ENCODE results near the gene OR10H1.
"Not testable (repeated sequence)": the region's sequence is repeated elsewhere in the genome, so short reads cannot be mapped to it uniquely, and the experiment has no call there.

OR10H1 gene, protein sequence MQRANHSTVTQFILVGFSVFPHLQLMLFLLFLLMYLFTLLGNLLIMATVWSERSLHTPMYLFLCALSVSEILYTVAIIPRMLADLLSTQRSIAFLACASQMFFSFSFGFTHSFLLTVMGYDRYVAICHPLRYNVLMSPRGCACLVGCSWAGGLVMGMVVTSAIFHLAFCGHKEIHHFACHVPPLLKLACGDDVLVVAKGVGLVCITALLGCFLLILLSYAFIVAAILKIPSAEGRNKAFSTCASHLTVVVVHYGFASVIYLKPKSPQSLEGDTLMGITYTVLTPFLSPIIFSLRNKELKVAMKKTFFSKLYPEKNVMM

GRCh38 chr19:15815306-15815705 is at the start of gene OR10H1:
Gene OR10H1, minus strand, starts transcription at chr19:15815664. Its CDS starts 7,627 bp downstream, at chr19:15808037.
- DNase-seq, result peak; percentile 16

- no peak for DNase-seq
These were observed 49.4 kb upstream of the OR10H1 start for GRCh38 chr19:15864824-15865223.

DNA sequence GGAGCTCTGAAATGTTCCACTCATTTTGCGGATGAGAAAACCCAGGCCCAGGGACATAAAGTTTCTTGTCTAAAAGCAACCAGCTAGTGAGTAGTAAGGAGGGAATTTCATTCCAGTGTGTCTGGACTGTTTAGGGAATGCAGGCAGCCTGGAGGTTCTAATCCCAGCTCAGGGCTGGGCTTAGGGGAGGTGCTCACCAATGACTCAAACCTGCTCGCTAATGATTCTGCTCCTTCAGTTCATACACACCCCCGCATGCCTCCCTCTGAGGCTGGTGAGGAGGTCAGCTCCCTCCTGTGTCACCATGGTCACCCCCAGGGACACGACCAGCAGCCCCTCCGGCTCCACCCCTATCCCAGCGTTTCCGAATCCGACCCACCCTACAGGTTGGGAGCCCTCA is 47.8 kb upstream of the OR10H1 start:
- DNase-seq, result no peak

DNA sequence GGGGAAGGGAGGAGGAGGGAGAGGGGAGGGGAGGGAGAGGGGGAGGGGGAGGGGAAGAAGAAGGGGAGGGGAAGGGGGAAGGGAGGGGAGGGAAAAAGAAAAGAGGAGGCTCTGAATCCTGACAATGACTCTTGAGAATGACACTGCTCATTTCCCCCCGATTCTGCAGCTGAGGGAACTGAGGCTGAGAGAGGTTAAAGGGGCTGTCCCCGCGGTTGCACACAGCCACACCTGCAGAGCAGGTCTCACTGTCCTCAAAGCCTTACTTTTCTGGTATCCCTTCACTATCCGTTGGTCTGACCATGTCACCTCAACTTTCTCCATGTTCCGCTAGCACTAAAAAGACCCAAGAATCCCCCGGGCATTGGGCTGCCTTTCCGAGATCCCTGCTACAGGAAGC is 47.0 kb upstream of the OR10H1 start:
- no peak for DNase-seq

DNA sequence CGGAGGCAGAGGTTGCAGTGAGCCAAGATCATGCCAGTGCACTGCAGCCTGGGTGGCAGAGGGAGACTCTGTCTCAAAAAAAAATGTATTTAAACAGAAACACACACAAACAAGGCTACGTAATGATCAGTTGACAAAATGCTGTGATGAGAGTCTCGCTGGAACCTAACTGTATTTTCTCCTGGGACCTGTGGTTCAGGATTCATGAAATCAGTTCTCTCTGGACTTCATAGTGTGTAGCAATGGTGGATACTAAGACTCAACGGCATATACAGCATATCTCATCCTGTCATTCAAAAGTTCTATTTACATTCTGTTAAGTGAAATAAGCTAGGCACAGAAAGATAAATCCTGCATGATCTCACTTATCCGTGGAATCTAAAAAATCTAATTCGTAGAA is 45.1 kb upstream of the OR10H1 start:
- DNase-seq, result no peak

DNA sequence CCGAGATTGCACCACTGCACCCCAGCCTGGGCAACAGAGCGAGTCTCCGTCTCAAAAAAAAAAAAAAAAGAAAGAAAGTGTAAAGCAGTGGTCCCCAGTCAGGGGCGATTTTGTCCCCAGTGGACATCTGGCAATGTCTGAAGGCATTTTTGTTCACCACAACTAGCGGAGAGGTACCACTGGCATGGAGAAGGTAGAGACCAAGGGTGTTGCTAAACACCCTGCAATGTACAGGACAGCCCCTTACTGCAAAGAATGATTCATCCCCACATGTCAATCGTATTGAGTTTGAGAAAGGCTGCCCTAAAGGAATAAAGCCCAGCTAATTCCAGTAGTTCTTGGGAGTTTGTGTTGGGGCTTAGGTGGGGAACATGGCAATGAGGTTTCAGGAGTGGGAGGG is 43.7 kb upstream of the OR10H1 start:
- DNase-seq, result no peak

GRCh38 chr19:15850385-15850784 is 34.9 kb upstream of the OR10H1 start:
- no peak for DNase-seq

GRCh38 chr19:15846923-15847322 is 31.5 kb upstream of the OR10H1 start:
- DNase-seq, result no peak

DNA sequence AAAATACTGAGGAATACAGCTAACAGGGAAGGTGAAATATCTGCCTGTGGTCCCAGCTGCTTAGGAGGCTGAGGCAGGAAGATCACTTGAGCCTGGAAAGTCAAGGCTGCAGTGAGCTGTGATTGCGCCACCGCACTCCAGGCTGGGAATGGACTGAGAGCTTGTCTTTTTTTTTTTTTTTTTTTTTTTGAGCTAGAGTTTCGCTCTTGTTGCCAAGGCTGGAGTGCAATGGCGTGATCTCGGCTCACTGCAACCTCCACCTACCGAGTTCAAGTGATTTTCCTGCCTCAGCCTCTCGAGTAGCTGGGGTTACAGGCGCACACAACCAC is 28.4 kb upstream of the OR10H1 start:
- not testable (repeated sequence) for DNase-seq

GRCh38 chr19:15843203-15843893 is 27.9 kb upstream of the OR10H1 start:
- no peak for DNase-seq

GRCh38 chr19:15841875-15842569 is 26.6 kb upstream of the OR10H1 start:
- no peak for DNase-seq

DNA sequence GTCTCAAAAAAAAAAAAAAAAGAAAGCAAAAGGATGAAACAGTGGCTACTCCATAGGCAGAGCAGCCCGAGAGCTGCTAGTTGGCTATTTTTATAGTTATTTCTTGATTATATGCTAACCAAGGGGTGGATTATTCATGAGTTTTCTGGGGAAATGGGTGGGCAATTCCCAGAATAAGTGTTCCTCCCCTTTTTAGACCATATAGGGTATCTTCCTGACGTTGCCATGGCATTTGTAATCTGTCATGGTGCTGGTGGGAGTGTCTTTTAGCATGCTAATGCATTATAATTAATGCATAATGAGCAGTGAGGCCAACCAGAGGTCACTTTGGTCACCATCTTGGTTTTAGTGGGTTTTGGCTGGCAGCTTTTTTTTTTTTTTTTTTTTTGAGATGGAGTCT is 25.4 kb upstream of the OR10H1 start:
- no peak for DNase-seq

- not testable (repeated sequence) for DNase-seq
These were observed 24.4 kb upstream of the OR10H1 start for GRCh38 chr19:15839888-15840287.

- no peak for DNase-seq
These were observed 22.9 kb upstream of the OR10H1 start for GRCh38 chr19:15838351-15838750.

- no peak for DNase-seq
These were observed 21.8 kb upstream of the OR10H1 start for GRCh38 chr19:15837221-15837731.

GRCh38 chr19:15836330-15837220 is 21.1 kb upstream of the OR10H1 start:
- DNase-seq, result peak; percentile 75

GRCh38 chr19:15835565-15836329 is 20.3 kb upstream of the OR10H1 start:
- DNase-seq, result not testable (repeated sequence)

DNA sequence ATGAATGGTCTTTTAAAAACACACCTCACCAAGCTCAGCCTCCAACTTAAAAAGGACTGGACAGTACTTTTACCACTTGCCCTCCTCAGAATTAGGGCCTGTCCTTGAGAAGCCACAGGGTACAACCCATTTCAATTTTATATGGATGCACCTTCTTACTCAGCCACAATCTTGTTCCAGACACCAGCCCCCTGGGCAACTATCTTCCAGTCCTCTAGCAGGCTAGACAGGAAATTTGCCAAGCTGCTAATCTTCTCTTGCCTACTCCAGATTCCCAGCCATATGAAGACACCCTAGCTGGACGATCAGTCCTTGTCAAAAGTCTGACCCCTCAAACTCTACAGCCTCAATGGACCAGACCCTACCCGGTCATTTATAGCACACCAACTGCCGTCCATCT is 18.8 kb upstream of the OR10H1 start:
- not testable (repeated sequence) for DNase-seq

GRCh38 chr19:15831626-15832025 is 16.2 kb upstream of the OR10H1 start:
- no peak for DNase-seq

- no peak for DNase-seq
These were observed 14.3 kb upstream of the OR10H1 start for GRCh38 chr19:15829786-15830185.

DNA sequence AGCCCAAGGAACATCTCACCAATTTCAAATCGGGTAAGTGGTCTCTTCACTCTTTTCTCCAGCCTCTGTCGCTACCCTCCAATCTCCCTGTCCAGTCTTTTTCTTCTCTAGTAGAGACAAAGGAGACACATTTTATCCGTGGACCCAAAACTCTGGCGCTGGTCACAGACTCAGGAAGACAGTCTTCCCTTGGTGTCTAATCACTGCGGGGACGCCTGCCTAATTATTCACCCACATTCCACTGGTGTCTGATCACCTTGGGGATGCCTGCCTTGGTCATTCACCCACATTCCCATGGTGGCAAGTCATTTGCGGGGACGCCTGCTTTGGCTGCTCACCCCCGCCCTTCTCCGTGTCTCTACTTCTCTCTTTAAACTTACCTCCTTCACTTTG is 13.8 kb upstream of the OR10H1 start:
- DNase-seq, result no peak

Measured in NCI-H146 (cell line).